HUDEP-2 (cell line): Measurements from ENCODE around the gene CYBA.

ENCODE experiments used
- DNase-seq, 76 experiments: peaks; one replicate each; lab custom pipeline; 2025; ENCODE audit not compliant: unreplicated experiment in 76 of 76; lab: John Stamatoyannopoulos, UW

The CYBA gene

GRCh38 chr16:88647178-88648070 lies 3.4 kb downstream of the CYBA start:
- DNase-seq, result no peak

GRCh38 chr16:88646345-88647034 lies 4.4 kb downstream of the CYBA start:
- DNase-seq, result no peak

GRCh38 chr16:88645941-88646340 lies 4.9 kb downstream of the CYBA start:
- no peak for DNase-seq

GRCh38 chr16:88645455-88645854 lies 5.4 kb downstream of the CYBA start:
- DNase-seq, result no peak

GRCh38 chr16:88643644-88643932 lies 7.3 kb downstream of the CYBA start:
- no peak for DNase-seq

GRCh38 chr16:88642881-88643643 lies 7.8 kb downstream of the CYBA start:
- DNase-seq, result no peak

GRCh38 chr16:88640498-88641247 lies 10.2 kb downstream of the CYBA start:
- DNase-seq, result no peak

- no peak for DNase-seq
Observed at GRCh38 chr16:88640039-88640495, 10.8 kb downstream of the CYBA start.

GRCh38 chr16:88639231-88640038 lies 11.4 kb downstream of the CYBA start:
- DNase-seq, result no peak

GRCh38 chr16:88638323-88639230 lies 12.3 kb downstream of the CYBA start, which contains the start of gene IL17C:
Gene IL17C (plus strand): TSS chr16:88638572. CDS start chr16:88638642, 70 bp downstream.
- no peak for DNase-seq

- DNase-seq, result no peak
Observed at GRCh38 chr16:88636488-88637265, 14.2 kb downstream of the CYBA start.

GRCh38 chr16:88635671-88636319 lies 15.1 kb downstream of the CYBA start:
- no peak for DNase-seq

- DNase-seq, result peak in 4 of 76 experiments; percentile 17 to 49 (median 27)
Observed at GRCh38 chr16:88634994-88635670, 15.7 kb downstream of the CYBA start.

GRCh38 chr16:88634141-88634993 lies 16.5 kb downstream of the CYBA start:
- peak in 36 of 76 experiments; percentile 6 to 74 (median 28) for DNase-seq

- peak in 9 of 76 experiments; percentile 3 to 43 (median 20) for DNase-seq
Observed at GRCh38 chr16:88633684-88634140, 17.1 kb downstream of the CYBA start.

GRCh38 chr16:88632587-88632930 lies 18.3 kb downstream of the CYBA start:
- DNase-seq, result no peak
